GM11168 (cell line): ENCODE data around the gene ADORA2A.

Experiments
- in situ Hi-C: fragments of 300-500 bp; cut with MboI; formaldehyde crosslinking; loops from one replicate; pipeline ENCODE4 v1.12.0; 2022; ENCODE audit warnings: low sequenced_read_pairs; ENCODE audit not compliant: unreplicated experiment

Gene ADORA2A

GRCh38 chr22:24416095-24416494 is 11.3 kb upstream of the ADORA2A start:
- in situ Hi-C loops: loop anchor here (10.0 kb wide), 1 partner anchor 89 kb away; no protein-coding TSS in a partner anchor

GRCh38 chr22:24416611-24417010 is 10.8 kb upstream of the ADORA2A start:
- in situ Hi-C loops: loop anchor here (10.0 kb wide), 1 partner anchor 88 kb away; no protein-coding TSS in a partner anchor

GRCh38 chr22:24417200-24417599 is 10.2 kb upstream of the ADORA2A start:
- in situ Hi-C loops: loop anchor here (10.0 kb wide), 1 partner anchor 88 kb away; no protein-coding TSS in a partner anchor

- in situ Hi-C loops: loop anchor here (10.0 kb wide), 1 partner anchor 87 kb away; no protein-coding TSS in a partner anchor
These were observed 9.3 kb upstream of the ADORA2A start for GRCh38 chr22:24417901-24418641.

- in situ Hi-C loops: loop anchor here (10.0 kb wide), 1 partner anchor 86 kb away; no protein-coding TSS in a partner anchor
These were observed 8.5 kb upstream of the ADORA2A start for GRCh38 chr22:24418786-24419474.

GRCh38 chr22:24419475-24419850 is 7.9 kb upstream of the ADORA2A start:
- in situ Hi-C loops: loop anchor here (10.0 kb wide), 1 partner anchor 85 kb away; no protein-coding TSS in a partner anchor

GRCh38 chr22:24420072-24420976 is 7.1 kb upstream of the ADORA2A start:
- in situ Hi-C loops: no loop called here

GRCh38 chr22:24420977-24421343 is 6.4 kb upstream of the ADORA2A start:
- in situ Hi-C loops: no loop called here

- in situ Hi-C loops: no loop called here
These were observed 5.9 kb upstream of the ADORA2A start for GRCh38 chr22:24421428-24421931.

- in situ Hi-C loops: no loop called here
These were observed 5.2 kb upstream of the ADORA2A start for GRCh38 chr22:24422102-24422665.

- in situ Hi-C loops: no loop called here
These were observed 3.8 kb upstream of the ADORA2A start for GRCh38 chr22:24423519-24424000.

GRCh38 chr22:24424001-24424900 is 3.1 kb upstream of the ADORA2A start:
- in situ Hi-C loops: no loop called here

GRCh38 chr22:24424901-24425775 is 2.3 kb upstream of the ADORA2A start:
- in situ Hi-C loops: no loop called here

GRCh38 chr22:24426436-24426835 is 963 bp upstream of the ADORA2A start:
- in situ Hi-C loops: no loop called here

- in situ Hi-C loops: no loop called here
These were observed 424 bp upstream of the ADORA2A start for GRCh38 chr22:24426851-24427499.

GRCh38 chr22:24428751-24429410 is 1.5 kb downstream of the ADORA2A start:
- in situ Hi-C loops: no loop called here
